Measurements from ENCODE around the gene SAG. TPM values are rescaled to one million over a fixed set of nuclear protein-coding genes. Genes with fewer than 3 reads are reported as not detected.

The SAG gene
- total RNA-seq, 1 donor from 2014 or later, result not detected

DNA sequence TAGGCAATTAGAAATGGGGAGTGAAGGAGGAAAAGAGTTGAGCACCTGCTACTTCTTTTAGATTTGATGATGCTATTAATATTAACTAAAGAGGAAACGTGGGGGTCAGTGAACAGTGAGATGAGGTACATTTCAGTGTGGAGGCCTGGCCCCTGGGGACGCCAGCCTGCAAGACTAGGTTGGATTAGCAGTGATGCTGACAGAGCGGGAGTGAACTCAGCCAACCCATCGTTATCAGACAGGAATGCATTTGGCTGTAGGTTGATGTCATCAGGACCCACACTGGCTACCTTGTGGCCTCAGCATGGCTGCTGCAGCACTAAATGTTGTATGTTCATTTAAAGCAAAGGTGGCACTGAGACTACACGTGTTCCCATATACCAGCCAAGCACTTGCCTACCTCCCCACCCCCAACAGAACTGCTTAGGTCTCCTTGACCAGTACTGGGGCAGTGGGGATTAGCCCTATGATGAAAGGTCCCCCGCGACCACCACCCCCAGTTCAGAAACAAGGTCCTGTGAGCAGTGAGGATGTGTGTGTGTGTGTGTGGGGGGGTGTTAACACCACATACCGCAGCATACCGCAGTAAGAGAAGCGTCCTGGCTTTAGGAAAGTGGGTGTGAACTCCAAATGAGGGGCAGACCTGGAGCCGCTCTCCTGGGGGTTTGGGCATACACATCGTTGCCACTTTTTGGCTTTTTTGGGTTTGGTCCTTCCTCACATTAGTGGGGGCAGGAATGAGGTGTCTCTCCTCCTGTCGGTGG is 72.7 kb downstream of the SAG start:
- DNase-seq (ENCODE audit: low spot score), result no peak

DNA sequence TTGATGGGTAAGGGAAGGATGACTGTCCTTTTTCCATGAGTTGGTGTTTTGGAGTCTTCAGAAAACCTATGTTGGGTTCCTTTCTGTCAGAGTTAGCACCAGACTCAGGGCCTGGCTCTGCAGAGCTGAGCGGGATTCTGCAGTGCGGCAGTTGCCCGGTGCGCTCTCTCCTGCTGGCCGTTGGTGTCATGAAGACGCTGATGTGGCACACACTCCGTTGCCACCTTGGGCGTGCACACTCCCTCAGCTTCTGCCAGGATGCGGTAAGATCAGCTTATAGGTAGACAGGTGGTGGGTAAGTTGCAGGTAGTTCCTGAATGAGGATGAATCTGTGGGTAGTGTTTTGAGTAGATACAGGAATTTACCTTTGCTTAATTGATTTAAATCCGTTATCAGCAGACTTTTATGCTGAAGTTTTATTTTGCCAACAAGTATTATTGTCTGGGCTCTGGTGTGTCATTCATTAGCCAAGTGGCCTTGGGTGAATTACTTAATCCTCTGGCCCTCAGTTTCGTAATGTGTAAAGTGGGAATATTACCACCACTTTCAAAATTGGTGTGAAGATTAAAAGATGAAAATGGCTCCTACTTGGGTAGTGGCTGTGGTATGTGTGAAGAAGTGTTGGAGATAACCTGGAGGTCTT is 73.5 kb downstream of the SAG start:
- DNase-seq (ENCODE audit: low spot score), result no peak

DNA sequence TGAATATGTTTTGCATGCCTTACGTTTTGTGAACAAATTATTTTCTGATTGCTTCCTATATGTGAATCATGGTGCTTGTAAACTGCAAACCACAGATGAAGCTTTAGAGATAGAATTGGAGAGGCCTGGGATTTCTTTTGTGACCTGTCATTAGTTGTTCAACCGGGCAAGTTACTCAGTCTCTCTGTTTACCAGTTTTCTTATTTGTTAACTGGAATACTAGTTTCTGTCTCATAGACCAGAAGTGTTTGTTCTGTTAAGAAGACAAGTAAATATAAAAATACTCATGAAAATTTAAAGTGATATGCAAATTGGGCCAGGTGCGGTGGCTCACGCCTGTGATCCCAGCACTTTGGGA is 74.0 kb downstream of the SAG start:
- no peak for DNase-seq (ENCODE audit: low spot score)

DNA sequence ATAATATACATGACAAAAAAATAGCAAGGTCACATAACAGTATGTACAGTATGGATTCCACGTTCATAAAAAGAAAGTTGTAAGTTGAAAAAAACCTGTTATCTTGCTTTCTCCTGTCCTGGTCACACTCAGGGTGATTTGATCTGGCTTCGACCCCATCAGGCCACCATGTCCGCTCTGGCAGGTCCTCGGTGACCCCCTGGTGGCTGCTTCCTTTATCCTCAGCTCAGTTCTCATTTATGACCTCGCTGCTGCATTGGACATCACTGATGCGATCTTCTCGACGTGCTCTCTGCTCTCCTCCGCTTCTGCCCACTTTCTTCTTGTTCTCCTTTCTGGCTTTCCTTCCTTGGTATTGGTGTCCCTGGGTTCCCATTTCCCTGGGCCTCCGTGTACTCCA is 76.4 kb downstream of the SAG start:
- no peak for DNase-seq (ENCODE audit: low spot score)

DNA sequence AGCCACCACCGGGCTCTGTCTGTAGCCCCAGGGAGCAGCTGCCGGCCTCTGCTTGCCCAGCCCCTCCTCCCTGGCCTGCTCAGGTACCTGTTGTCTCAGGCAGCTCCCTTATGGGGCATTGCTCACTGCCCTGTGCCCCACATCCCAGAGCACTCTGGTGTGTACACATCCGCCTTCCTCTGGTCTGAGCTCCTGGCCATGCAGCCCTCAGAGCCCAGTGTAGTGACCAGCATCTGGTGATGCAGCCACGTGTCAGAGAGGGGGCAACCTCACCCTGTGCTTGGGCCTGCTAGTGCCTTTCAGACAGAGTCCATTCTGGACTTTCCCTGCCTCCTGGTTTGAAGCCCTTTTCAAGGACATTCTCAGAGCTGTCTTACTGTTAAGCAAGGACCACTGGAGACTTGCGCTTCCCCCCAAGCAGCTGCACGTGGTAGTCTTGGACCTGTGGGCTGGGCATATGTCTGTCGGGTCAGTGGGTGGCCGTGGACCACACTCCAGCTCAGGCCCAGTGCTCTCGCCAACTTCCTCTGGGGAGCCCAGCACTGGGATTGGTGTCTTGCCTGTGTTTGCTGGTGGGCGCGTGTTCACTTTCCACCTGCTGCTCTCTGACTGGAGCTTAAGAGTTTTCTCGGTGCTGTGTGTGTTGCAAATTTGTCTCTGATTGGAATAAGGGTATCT is 77.3 kb downstream of the SAG start:
- DNase-seq (ENCODE audit: low spot score), result peak; percentile 80

DNA sequence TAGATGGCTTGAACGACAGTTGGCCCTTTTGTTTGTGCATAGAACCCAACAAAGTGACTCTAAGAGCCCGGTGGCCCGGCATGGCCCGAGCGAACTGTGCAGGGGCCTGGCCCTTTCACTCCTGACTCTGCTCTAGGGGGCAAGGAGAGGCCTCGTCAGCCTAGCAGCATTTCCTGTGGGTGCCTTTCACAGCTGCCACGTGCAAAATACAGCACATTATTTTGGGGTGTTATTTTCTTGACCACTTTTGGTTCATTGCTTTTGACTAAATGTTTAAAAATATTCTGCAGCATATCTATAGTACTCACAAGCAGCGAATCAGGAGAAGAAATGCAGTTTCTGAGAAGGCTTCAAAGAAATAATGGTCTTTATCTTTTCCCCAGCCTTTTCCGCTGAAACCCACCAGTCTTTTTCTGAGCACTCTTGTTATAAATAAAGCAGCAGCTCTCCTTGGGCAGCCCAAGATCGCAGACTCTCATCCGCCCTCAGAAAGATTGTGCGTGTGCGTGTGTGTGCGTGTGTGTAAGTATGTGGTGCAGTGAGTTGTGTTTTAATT is 78.0 kb downstream of the SAG start:
- DNase-seq (ENCODE audit: low spot score), result no peak

DNA sequence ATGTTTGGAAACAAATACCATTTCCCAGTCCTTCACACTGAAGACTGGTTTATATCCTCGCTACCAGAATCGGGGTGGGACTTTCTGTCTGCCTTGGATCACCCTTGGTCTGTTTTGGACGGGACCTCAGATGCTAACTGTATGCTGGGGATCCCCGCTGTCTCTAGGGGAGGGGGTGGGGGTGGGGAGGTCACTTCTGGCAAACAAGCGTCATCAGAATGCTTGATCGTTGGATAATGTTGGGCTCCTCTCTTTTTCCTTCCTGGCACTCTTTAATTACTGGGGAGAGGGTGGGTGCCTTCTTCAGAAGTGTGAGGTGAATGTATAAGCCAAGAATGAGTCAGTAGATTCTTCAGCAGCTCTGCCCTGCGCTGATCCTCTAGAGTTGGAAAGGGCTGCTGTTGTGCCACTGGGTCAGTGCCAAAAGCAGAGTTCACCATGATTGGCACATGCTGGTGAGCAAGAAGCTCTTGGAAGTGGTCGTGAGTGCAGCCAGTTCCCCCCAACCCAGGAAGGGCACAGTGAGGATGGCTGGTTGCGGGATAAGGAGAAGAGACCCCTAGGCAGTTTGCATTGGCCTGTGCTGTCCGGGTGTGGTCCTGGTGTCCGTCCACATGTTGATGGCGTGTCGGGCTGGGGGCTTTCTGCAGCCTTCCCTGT is 78.9 kb downstream of the SAG start:
- no peak for DNase-seq (ENCODE audit: low spot score)

DNA sequence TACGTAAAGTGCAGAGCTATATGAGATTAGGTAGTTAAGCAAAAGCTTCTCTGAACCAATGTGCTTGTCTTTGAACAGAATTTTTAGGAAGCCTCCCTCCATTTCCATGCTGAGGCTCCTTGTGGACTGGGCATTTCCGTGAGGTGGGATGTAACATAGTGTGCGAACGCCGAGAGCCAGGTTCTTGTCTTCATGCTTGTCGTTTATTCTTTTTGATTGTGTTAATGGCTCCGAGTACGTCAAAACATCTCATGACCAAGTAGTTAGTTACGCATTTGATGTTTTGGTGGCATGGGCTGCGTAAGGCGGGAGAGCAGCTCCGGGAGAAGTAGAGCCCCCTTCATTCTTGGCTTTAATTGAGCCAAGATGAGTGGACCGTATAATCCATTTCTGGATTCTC is 79.6 kb downstream of the SAG start:
- no peak for DNase-seq (ENCODE audit: low spot score)

DNA sequence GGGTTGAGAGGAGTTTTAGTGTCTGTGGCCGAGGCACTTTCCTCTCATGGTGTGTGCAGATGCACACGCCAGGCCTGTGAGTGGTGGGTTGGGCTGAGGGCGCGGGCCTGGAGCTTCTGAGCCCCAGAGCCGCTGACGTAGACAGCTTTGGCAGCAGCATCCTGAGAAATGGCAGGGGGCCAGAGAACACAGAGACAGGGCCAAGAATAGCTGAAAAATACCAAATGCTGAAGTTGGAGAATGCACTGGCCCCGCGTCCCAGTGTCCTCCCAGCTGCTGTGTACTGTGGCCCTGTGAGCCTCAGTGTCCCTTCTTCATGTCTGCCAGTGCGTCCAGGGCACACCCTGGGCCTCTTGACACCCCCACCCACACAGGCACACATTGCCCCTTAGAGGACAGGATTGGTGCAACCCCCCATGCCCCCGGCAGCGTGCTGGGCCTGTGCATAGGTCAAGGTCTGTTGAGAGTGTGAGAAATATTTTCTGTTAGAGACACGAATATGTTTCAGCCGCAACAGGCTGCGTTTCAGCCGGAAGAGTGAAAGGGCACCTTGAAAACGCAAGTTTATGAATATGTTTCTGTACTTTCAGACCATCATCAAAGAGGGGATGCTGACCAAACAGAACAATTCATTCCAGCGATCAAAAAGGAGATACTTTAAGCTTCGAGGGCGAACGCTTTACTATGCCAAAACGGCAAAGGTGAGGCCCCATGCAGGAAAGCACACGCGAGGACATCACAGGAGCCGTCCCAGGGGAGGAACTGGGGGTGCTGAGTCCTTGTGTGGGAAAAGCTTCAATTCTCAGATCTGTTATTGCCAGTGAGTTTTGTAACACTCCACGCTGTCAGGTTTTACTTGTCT is 80.3 kb downstream of the SAG start:
- peak; percentile 91 for DNase-seq (ENCODE audit: low spot score)

DNA sequence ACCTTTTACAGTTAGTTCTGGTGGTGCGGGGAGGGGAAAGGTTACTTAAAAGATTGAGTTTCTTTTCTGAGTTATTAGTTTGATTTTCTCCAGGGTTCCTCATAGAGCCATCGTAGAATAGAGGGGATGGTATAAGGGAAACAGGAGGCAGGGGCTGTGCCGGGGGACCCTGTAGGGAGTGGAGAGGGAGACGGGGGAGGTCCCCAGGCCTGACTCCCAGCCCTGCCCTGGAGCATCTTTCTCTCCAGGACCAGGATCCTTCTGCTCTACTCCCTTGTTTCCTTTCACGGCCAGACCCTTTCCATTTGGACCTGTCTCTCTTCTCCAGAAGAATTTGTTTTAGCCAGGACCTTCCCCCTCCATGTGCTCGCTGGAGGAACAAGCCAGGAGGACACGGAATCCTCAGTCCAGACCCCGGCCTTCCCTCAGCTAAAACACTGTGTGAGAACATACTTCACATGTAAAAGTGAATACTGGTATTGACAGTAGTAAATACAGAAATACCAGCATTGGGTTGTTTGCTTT is 82.0 kb downstream of the SAG start:
- no peak for DNase-seq (ENCODE audit: low spot score)

DNA sequence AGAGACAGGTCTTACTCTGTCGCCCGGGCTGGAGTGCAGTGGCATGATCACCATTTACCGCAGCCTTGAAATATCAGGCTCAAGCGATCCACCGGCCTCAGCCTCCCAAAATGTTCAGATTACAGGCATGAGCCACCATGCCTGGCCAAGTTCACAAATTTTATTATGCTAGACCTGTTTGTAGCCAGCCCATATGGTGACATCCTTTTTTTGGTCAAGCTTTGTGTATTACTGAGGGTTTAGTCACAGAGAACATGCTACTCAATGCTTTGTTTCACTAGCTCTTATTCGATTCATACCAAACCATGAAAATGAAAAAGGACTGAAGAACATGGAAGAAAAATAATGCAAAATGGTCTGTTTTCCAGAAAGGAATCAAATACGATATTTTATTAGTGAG is 88.1 kb downstream of the SAG start:
- no peak for DNase-seq (ENCODE audit: low spot score)

Other genes with a start within 250 kb of the SAG start
- 43.4 TPM for gene INPP5D, start 247.5 kb upstream of the SAG start, total RNA-seq
- gene ATG16L1, start 56.1 kb upstream of the SAG start, total RNA-seq, result 35.4 TPM
- gene DGKD, start 46.7 kb downstream of the SAG start, total RNA-seq, result 44.7 TPM